HG03108 (cell line): ENCODE results near the gene TNS2.

ENCODE experiments used
- ATAC-seq: cut with Tn5 transposase; IDR thresholded peaks from one replicate; pipeline ENCODE4 v1.9.1; 2021; ENCODE audit warnings: moderate library complexity; ENCODE audit not compliant: unreplicated experiment

Gene TNS2

DNA sequence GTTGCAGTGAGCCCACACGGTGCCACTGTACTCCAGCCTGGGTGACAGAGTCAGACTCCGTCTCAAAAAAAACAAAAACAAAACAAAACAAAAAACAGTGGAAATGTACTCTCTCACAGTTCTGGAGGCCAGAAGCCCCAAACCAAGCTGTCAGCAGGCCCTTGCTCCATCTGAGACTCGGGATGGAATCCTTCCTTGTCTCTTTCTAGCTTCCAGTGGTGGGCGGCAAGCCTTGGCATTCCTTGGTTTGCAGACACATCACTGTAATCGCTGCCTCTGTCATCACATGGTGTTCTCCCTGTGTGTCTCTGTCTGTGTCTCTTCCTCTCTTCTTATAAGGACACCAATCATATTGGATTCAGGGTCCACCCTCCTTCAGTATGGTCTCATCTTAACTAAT lies 6.4 kb downstream of the TNS2 start:
- no peak for ATAC-seq

DNA sequence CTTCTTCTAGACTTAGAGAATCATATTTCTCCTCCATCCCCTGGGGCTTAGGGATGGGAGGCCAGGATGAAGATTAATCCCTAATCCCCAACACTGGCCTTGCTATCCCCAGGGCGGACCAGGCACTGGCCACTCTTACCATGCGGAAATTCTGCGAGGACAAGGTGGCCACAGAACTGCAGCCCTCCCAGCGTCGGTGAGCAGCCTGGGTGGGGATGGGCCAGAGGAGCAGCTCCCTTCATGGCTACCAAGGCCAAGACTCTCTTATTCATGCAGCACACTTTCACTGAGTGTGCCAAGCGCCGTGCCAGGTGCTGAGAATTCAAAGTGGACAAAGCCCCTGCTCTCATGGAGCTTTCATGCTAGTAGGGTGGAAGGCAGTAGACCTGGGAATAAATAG lies 7.0 kb downstream of the TNS2 start:
- no peak for ATAC-seq

DNA sequence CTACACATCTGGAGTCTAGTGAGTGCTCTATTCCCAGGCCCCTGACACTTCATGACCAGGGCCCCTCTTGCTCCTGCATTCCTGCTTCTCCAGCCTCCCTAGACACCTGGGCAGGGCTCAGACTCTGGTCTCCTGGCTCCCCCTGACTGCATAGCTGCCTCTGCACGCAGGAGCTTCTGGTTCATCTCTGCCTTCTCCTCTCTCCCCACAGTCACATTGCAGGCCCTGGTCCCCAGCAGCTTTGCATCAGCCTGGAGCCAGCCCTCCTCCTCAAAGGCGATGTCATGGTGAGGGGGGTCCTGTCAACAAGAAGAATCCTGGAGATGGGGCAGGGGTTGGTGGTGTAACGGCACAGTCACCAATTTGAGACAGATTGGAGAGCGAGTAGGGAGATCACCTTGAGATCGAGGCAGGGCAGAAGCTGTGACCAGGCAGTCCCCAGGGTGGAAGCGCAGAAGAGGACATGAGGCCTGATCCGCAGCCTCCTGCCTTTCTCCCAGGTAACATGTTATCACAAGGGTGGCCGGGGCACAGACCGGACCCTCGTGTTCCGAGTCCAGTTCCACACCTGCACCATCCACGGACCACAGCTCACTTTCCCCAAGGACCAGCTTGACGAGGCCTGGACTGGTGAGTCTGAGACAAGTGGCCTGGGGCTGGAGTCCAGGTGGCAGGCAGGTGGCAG lies 8.1 kb downstream of the TNS2 start:
- no peak for ATAC-seq

DNA sequence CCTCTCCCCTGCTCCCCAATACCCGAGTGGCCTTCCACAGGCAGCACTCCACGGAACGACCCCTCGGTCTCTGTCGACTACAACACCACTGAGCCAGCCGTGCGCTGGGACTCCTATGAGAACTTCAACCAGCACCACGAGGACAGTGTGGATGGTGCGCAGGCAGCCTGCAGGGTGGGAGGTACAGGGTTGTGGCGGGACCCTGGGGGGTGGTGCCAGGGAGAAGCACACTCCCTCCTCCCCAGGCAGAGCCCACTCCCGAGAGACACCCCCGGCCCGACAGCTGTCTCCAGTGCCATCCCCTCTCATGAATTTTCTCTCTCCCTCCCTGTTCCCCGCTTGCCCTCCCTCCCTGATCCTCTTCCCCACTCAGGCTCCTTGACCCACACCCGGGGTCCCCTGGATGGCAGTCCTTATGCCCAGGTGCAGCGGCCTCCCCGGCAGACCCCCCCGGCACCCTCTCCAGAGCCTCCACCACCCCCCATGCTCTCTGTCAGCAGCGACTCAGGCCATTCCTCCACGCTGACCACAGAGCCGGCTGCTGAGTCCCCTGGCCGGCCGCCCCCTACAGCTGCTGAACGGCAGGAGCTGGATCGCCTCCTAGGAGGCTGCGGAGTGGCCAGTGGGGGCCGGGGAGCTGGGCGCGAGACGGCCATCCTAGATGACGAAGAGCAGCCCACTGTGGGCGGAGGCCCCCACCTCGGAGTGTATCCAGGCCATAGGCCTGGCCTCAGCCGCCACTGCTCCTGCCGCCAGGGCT lies 9.0 kb downstream of the TNS2 start:
- ATAC-seq = no peak

DNA sequence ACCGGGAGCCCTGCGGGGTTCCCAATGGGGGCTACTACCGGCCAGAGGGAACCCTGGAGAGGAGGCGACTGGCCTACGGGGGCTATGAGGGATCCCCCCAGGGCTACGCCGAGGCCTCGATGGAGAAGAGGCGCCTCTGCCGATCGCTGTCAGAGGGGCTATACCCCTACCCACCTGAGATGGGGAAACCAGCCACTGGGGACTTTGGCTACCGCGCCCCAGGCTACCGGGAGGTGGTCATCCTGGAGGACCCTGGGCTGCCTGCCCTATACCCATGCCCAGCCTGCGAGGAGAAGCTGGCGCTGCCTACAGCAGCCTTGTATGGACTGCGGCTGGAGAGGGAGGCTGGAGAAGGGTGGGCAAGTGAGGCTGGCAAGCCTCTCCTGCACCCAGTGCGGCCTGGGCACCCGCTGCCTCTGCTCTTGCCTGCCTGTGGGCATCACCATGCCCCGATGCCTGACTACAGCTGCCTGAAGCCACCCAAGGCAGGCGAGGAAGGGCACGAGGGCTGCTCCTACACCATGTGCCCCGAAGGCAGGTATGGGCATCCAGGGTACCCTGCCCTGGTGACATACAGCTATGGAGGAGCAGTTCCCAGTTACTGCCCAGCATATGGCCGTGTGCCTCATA lies 9.7 kb downstream of the TNS2 start:
- ATAC-seq = no peak

DNA sequence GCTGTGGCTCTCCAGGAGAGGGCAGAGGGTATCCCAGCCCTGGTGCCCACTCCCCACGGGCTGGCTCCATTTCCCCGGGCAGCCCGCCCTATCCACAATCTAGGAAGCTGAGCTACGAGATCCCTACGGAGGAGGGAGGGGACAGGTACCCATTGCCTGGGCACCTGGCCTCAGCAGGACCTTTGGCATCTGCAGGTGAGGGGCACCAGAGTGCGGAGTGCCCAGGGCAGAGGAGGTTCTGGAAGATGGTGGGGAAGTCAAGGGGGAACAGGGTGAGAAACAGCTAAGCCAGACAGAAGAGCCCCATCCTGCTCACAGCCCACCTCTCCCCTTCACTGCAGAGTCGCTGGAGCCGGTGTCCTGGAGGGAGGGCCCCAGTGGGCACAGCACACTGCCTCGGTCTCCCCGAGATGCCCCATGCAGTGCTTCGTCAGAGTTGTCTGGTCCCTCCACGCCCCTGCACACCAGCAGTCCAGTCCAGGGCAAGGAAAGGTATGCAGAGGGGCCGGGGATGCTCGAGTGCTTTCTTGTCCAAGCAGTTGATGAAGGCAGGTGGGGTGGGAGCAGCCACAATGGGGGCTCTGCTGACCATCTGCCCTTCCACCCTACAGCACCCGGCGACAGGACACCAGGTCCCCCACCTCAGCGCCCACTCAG lies 10.3 kb downstream of the TNS2 start:
- ATAC-seq = no peak

DNA sequence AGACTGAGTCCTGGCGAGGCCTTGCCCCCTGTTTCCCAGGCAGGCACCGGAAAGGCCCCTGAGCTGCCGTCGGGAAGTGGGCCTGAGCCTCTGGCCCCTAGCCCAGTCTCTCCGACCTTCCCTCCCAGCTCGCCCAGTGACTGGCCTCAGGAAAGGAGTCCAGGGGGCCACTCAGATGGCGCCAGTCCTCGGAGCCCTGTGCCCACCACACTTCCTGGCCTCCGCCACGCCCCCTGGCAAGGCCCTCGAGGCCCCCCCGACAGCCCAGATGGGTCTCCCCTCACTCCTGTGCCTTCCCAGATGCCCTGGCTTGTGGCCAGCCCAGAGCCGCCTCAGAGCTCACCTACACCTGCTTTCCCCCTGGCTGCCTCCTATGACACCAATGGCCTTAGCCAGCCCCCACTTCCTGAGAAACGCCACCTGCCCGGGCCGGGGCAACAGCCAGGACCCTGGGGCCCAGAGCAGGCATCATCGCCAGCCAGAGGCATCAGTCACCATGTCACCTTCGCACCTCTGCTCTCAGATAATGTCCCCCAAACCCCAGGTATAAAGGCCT lies 10.9 kb downstream of the TNS2 start:
- ATAC-seq = no peak

DNA sequence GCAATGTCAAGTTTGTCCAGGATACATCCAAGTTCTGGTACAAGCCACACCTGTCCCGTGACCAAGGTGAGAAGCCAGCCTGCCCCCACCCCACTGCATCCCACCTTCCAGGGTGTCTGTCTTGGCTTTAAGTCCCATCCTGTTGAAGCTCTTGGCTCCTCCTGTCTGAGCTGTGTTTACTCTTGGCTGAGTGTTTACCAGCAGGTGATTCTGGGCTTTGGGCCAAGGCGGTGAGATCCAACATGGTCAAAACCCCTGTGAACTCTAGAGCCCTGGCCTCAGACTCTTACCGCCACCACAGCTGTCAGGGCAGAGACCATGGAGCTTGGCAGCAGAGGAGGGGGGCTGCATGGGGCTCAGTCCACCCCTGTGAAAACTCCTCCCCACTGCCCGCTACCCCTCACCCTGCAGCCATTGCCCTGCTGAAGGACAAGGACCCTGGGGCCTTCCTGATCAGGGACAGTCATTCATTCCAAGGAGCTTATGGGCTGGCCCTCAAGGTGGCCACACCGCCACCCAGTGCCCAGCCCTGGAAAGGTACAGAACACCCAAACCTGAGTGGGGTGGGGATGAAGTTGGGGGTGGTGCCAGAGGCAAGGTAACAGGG lies 11.6 kb downstream of the TNS2 start:
- no peak for ATAC-seq

DNA sequence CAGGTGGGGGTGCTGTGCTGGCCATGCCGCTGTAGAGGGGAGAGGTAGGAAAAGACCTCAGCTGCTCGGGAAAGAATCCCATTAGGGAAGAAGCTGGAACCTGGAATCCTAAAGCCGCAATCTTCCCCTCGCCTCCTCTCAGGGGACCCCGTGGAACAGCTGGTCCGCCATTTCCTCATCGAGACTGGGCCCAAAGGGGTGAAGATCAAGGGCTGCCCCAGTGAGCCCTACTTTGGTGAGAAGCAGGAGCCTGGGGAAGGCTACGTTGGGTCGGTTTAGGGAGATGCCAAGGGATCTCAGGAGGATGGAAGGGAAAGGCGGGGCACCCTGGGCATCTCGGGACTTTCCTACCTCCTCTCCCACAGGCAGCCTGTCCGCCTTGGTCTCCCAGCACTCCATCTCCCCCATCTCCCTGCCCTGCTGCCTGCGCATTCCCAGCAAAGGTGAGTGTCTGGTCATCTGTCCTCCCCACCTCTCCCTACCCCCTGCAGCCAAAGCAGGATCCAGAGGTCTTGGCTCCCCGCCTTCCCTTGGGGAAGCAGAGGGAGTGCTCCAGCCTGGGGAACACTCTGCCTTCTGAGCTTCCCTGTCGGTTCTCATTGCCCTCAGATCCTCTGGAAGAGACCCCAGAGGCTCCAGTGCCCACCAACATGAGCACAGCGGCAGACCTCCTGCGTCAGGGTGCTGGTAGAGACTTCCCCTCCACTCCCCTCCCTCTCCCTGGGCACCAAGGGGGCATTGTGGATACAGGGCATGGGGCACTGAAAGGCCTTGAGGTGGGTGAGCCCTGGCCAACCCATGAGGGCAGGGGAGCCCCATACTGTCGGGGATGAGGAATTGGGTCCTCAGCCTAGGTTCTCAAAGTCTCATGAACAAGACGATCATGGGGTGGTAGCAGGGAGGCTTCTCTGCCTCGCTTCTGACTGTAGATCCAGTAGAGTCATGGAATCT lies 12.4 kb downstream of the TNS2 start:
- ATAC-seq = no peak

DNA sequence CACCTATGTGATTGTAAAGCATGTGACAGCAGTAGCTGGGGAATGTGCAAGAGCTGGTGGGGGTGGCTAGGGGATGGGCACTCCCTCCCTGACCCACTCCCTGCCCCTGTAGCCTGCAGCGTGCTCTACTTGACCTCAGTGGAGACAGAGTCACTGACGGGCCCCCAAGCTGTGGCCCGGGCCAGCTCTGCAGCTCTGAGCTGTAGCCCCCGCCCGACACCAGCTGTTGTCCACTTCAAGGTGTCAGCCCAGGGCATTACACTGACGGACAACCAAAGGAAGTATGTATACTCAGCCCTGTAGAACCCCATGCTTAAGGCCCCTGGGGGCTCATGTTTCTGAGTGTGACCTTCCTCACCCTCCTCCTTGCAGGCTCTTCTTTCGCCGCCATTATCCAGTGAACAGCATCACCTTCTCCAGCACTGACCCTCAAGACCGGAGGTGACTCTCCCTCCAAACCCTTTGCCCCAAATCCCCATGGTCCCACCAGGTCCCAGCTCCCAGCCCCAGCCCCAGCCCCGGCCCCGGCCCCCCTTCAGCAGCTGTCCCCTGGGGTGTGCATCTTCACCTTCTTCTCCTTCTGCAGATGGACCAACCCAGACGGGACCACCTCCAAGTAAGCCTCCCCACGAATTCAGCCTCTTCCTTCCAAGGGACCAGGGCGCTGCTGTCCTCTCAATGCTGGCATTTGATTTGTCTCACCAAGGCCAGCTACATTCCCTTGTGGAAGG lies 13.3 kb downstream of the TNS2 start:
- no peak for ATAC-seq

DNA sequence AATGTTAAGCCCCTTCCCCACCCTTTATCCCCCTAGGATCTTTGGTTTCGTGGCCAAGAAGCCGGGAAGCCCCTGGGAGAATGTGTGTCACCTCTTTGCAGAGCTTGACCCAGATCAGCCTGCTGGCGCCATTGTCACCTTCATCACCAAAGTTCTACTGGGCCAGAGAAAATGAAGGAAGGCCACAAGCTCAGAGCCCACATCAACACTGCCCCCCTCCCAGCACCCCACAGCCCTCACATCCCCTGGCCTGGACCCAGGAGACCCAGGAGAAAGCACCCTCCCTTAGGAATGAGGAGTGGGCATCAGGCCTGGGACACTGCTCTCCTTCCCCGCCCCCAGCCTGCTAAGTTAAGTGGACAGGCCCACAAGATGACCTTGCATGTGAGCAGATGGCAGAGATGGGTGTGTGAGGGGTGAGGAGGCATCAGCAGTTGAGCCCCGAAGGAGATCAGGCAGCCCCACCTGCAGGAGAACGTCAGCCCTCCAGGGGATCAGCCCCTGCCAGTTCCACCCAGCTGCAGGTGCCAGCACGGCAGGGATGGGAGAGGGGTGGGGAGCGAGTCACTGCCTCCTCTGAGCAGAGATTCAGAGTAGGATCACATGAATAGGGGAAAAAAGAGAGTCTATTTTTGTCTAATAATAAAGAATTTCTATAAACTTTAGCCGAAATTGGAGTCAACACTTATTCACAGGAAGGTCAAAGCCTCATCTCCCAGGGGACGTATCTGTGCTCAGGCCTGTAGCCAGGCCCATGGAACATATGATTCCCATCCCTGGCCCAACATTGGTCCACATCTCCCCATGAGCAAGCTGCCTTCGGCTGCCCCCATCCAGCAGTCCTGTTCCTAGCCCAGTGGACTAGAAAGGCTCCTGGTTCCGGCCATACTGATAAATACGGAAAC lies 14.1 kb downstream of the TNS2 start:
- no peak for ATAC-seq

DNA sequence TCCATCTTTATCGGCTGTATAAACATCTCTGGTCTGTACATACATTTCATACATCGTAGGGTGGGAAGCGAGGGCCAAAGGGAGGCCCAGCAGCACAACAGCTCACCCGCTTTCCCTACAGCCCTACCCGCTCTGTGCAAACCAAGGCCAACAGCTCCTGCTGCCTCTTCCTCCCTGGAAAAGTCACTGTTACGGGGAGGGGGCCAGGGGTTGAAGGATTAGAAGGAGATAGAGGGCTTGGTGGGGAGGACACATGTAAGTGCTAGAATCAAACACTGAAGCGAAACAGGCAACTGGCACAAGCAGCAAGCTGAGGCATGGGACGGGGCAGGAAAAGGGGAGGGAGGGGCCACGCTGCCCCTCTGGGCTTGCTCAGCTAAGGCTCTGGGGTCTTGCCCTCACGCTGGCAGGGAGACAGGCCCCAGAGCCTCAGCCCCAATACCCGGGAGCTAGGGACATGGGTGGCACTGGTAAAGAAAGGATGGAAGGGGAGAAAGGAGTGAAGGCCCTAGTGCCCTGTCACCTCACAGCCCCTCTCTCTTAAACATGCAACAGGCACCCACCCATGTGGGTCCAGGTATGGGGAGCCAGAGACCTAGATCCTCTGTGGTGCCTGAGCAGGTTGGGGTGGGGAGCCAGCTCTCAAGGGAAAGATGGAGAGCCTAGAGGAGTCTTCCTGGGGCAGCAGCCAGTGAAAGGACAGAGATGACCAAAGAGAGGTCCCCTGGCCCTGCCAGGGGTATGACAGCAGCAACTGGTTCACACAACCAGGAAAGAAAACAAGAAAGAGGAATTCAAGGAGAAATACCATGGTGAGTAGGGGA lies 15.0 kb downstream of the TNS2 start:
- ATAC-seq = no peak

DNA sequence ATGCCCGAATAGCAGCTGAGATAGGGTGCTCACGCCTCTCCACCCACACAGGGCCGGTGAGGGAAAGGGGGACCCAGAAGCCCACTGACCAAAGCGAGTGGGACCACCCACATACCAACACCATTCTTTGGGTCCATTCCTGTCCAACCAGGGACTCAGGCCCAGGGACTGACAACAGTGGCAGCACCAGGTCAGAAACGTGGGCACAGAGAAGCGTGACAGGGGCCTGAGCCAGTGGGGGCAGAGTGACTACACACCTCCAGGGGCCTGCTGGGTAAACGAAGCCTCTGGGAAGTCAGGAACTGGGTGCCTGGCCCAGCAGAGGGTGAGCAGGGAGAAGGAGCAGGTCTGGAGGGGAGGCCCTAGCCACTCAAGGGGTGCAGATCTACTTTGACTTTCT lies 15.6 kb downstream of the TNS2 start:
- no peak for ATAC-seq

DNA sequence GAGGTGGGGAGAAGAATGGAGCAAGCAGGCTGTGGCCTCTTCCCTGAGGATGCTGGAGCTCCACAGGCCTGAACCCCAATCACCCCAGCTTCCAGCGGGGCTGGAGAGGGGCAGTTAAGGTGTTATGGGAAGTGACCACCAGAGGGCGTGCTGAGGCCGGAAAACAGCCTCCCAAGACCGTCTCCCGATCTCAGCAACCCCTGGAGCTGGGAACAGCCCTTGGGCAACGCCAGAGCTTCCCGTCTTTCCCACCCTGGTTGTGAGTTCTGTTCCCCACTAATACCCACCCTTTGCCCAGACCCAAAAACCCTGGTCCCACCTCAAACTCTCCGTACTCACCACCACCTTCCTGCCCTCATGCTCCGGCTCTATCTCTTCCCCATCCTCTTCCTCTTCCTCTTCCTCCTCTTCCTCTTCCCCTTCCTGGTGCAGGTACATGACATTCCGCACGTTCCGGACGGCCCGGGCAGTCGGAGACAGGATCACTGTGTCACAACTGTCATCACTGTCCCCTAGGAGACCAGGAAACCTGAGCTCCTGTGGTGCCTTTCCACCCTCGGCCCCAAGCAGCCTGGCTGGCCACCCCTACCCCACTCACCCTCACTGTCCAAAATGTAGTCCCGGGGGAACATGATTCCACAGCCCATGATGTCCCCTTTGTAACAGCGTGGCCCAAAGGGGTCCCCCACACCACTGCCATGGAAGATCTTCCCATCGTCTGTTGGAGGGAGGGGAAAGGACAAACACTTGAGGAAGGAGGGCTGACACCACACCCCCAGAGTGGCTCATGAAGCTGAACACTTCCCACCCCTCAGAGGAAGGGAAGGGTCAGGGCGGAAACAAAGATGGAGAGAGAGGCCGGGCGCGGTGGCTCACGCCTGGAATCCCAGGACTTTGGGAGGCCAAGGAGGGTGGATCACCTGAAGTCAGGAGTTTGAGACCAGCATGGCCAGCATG lies 16.4 kb downstream of the TNS2 start:
- ATAC-seq = no peak

DNA sequence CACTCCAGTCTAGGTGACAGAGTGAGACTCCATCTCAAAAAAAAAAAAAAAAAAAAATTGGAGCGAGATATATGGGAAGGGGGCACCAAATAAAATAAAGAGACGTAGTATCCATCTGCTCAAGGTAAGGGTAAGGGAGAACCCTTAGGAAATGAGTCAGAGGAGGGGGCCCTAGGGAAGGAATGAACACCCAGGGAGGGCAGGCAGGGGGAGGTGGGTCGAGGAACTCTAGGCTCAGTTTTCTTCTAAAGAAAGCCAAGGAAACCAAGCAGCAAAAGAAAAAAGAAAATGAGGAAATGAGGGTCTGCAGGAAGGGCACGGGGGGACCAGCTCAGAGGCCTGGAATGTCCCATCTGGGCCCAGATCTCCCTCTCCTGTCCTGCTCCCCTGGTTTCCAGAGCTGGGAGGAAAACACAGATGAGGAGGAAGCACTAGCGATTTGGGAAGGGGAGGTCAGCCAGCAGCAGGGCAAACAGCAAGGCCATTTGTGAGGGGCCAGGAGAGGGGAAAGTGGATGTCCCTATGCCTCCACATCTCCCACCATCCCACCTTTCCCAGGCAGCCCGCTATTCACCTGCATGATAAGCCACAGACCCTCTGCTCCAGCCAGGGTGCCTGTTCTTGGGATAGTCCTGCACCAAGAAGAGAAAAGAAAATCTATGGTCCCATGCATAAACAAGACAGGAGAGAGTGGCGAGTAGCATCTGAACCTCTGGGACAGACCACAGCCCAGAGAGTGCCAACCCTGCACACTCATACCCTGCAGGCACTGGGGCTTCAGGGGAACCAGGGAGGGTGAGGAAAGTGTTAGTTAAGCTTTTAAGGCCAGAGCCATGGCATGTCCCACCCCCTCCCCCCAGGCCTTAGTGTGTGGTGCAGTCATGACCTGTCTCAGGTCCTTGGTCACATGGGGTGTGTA lies 17.5 kb downstream of the TNS2 start:
- no peak for ATAC-seq
